GM19023 (cell line): Measurements from ENCODE around the gene PRKCD.
A peak's percentile ranks its signal among the peaks of the same experiment; 100 is the strongest.

Source experiments
- ATAC-seq: cut with Tn5 transposase; IDR thresholded peaks from one replicate; pipeline ENCODE4 v1.9.1; 2021; ENCODE audit warnings: mild to moderate bottlenecking, moderate library complexity; ENCODE audit not compliant: unreplicated experiment

Gene PRKCD

DNA sequence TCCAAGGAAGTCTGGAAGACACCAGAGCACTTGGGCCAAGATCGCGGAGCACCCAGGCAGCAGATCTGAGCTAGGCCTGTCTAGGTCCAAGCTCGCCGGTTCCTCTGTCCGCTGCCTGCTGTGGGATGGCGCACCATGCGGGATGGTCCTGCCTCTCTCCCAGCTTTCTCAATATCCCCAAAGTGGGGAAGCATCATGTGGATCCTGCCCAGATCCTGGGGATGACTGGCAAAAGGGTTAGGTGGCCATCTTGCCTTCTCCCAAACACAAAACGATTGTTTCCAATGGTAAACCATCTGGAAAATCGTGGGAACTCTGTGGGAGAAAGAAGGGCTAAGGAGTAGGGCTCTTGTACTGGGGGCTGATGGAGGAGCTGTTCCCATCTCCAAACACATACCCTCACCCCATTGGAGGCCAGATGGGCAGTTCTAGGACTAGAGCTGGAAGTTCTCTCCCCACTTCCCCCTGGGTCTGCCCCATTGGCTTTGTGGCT lies 8.9 kb downstream of the PRKCD start:
- ATAC-seq = no peak

DNA sequence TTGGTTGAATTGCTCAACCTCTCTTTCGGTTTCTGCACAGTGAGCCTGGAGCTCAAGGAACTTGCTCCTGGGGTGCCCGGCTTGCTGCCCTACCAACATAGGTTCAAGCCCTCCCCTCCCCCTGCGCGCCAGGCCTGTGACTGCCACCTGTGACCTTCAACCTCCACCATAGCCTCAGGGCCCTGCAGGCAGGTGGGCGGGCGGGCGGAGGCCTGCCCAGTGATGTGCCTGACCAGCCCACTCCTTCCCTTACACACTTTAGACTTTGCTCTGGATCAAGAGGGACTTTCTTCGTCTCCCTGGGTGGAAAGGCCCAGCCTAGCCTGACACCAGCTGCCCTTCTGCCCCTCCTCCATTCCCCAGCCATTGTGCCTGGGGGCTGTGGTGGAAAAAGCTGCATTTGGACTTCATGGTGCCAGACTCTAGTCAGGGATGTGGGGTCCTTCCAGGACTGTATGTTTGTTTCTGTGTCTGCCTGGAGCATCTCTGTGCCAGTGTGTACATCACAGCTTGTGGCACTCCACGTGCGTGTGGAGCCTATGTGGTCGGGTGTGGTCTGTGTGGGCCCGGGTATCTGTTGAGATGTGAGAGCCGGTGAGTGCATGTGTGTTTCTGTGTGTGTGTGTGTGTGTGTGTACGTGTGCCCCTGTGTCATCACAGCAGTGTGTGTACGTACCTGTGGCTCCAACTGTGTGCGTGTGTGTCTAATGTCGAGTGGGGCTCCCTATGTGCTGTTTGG lies 9.5 kb downstream of the PRKCD start:
- ATAC-seq = peak; percentile 41

DNA sequence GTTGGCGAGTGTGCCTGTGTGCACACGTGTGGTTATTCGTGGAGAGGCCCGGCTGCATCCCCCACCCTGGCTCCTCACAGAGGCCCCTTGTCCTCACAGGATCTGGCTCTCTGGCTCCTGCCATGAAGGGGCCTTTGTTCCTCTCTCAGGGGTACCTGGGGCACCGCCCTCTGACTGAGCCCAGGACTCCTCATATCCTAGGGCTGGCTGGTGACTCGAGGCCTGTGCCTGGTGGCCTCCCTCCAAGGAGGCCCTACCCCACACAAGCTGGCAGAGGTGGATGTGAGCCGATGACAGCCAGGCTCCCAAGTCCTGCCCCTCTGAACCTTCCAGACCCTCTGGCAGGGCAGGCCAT lies 10.0 kb downstream of the PRKCD start:
- no peak for ATAC-seq

DNA sequence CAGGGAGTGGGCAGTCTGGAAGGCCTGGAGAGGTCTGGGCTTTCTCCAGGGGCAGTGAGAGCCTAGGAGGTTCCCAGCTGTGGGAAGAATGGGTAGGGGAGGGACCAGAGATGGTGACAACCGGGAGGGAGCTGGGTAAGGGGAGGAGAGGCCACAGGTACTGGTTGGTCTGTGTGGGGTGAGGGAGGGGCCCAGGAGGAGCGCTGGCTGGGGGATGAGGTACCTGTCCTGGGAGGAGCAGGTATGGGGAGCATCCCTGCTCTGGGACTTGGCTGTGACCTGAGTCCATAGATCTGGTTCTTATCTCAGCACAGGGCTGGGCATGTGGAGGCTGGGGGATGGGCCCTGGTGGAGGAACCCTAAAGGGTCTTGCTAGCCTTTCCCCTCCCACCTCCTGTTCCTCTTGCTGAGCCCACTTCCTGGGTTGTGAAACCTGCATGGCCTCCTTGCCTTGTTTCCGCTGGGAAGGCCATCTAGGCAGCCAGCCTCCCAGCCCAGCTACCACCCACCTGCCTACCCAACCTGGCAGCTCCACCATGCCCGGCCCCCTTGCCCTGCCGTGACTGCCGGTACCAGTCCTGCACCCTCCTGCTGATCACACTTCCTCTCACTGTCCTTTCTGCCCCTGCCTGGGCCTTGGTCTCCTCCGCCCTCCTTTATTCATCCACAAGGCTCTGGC lies 11.0 kb downstream of the PRKCD start:
- no peak for ATAC-seq

DNA sequence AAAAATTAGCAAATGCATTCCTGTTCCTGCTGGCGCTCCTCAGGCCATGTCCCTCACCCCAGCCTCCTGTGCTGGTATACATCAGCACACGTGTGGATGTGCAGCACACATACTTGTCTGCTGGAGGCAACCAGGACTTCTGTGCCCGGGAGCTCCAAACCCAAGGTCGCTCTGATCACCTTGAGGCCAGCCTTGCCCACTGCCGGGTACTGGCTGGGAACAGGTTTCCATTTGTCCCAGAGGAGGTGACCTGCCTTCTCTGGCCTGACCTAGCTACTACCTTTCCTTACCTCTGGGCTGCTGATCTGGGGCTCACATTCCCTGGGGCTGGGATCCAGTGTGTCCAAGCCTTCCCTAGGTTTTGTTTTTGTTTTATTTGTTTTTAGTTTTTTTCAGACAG lies 12.1 kb downstream of the PRKCD start:
- no peak for ATAC-seq

DNA sequence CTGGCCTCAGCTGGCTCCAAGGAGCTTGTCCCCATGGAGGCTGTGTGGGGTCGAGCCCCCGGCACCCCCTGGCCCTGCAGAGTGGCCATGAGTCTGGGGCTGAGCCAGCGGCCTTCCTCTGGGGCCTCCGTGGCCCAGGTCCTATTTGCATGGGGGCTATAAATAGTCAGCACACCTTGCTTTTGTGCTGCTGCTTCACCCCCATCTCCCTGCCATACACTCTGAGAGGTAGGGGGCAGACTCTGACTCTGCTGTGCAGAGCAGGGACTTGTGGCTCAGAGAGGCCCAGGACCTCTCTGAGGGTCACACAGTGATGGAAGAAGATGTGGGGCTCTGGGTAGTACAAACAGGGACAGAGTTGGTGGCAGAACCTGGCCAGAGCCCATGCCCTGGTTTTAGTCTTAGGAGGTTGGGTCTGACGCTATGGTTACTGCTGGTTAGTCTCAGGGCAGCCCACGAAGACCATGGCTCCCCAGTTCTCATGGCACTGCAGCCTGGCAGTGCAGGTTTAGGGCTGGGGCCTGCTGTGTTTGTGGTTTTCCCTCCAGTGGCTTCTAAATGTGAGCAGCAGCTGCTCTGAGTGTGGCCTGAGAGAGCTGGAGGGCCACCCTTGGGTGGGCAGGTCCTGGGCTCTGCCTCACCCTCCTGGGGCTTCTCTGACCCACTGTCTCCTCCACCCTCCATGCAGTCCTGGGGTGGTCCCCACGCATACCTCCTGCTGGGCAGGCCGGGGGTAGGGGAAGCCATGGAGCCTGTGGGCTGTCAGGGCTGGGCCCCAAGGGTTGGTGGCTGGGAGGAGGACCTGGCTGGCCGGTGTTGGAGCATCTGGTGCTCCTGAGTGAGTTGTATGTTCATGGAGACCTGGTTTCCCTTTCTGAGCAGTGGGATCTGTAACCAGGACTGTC lies 13.6 kb downstream of the PRKCD start:
- peak; percentile 48 for ATAC-seq

DNA sequence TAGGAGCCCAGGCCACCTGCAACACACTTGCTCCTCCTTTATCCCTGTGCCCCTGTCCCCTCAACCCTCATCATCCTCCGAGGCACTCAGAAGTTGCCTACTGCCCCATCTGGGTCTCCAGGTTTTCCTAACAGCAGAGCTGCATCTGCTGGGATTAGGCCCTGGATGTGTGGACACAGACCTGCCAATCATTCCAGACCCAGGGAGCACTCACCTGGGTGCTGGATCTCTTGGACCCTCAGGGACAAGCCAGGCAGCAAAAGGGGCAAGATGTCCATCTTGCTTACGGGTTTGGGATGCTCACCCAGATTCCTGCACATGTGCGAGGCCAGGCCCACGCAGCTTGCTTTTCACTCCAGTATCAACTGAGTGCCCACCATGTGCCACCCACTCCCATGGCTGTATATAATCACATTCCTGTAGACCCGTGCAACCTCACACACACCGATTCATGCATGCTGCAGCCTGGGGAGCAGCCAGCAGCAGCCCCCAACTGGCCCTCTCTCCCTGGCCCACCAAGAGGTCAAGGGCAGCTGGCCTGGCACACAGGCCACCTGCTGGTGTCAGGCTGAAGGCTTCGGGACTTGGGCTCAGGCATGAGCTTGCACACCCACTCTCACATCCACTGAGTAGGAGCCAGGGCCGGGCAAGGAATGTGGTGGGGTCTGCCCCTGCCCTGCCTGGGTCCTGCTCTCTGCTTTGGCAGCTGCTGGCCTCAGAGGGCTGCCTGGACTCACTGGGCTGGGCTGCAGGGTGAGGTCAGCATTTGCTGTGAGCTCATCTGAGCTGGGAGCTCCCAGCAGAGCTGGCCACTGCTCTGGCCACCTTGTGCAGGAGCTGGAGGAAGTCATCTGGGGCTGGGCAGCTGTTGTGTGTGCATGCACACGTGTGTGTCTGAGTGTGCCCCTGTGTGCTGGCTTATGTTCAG lies 14.9 kb downstream of the PRKCD start:
- no peak for ATAC-seq

DNA sequence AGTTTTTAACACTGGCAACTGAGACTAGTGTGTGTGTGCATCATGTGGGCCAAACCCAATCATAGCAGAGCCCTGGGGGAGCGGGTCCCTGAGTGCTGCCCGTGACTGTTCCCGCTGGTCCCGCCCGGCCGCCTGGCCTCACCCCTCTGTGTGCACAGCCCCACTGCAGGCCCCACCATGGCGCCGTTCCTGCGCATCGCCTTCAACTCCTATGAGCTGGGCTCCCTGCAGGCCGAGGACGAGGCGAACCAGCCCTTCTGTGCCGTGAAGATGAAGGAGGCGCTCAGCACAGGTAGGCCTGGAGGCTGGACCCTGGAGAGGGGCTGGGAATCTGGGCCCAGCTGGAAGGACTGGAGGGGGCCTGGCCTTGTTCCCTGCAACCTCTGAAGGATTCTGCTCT lies 17.2 kb downstream of the PRKCD start:
- no peak for ATAC-seq

DNA sequence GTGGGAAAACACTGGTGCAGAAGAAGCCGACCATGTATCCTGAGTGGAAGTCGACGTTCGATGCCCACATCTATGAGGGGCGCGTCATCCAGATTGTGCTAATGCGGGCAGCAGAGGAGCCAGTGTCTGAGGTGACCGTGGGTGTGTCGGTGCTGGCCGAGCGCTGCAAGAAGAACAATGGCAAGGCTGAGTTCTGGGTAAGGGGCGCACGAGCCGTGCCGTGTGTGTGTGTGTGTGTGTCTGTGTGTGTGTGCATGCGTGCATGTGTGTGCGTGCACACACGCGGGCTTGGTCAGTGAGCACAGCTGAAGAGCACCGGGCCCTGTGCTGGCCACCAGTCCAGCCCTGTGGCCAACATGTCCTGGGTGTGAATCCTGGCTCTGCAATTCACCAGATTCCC lies 18.6 kb downstream of the PRKCD start:
- ATAC-seq = no peak

DNA sequence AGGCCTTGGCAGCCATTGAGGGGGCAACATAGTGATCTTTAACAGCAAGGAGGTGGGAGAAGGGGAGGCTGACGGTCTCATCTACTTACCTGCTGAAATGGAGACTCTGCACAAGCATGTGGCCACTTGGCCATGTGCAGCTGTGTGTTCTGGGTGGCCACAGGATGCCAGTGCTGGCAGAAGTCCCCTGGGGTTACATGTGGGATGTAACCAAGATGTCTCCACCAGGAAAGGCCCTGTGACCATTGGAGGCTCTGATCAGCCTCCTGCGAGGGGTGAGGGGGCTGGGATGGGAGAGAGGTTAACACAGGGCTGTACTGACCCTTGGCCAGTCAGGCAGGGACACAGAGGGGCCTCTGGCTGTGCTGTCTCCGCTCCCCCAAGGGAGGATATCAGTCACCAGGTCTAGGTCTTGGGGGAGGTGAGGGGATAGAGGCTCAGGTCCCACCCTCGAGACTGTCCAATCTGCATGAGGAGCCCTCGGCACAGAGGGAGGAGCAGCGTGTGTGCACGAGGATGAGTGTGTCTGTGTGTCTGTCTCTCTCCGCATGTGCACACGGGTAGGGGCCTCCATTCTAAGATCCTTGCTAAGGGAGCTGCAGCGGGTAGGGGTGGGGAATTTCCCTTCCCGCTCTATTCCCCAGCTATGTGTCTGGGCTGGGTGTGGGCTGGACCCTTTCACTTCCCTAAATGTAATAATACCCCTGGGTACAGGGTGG lies 19.5 kb downstream of the PRKCD start:
- ATAC-seq = peak; percentile 88

DNA sequence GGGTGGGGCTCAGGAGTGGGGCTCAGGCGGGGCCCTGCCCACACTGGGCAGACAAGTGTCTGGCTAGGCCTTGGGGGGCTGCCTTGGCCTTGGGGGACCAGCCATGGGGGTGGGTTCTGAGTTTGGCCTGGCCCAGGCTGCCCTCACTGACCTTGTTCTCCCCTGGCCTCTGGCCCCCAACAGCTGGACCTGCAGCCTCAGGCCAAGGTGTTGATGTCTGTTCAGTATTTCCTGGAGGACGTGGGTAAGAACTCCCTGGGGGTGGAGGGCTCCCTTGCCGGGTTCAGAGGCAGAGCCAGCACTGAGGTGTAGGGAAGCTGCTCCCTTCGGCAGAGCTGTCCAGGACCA lies 20.0 kb downstream of the PRKCD start:
- peak; percentile 11 for ATAC-seq

DNA sequence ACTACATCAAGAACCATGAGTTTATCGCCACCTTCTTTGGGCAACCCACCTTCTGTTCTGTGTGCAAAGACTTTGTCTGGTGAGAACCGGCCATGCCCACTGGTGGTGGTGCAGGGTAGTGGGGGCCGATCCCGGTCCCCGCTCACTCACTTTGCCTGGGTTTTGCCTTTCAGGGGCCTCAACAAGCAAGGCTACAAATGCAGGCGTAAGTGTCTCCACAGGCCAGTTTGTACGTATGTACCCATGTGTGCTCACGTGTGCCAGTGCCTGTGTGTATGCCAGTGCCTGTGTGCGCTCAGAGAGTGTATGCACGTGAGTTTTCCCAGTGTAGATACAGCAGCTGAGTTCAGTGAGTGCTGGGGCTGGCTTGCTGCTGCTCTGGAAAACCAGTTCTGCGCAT lies 20.5 kb downstream of the PRKCD start:
- ATAC-seq = no peak

DNA sequence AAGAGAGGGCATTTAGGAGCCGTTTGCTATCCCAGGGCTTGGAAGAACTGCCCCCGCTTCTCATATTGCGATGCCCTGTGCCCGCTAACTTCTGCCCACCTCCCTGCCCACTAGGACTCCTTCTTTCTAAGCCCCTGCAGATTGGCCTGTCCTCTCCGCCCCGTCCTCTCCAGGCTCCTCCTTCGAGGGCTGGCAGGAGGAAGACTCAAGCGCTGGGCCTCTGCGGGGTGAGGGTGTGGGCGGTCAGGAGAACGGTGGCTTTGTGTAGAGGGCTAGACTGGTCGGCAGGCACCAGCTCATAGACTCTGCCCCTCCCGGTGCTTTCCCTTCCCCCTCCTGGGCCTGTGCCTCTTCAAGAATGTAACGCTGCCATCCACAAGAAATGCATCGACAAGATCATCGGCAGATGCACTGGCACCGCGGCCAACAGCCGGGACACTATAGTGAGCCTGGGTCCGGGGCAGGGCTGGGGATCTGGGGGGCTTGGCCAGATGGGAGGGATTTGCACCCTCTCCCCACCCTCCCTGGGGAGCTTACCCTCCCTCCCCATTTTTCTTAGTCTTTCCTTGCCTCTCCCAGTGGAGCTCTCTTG lies 21.9 kb downstream of the PRKCD start:
- ATAC-seq = no peak

DNA sequence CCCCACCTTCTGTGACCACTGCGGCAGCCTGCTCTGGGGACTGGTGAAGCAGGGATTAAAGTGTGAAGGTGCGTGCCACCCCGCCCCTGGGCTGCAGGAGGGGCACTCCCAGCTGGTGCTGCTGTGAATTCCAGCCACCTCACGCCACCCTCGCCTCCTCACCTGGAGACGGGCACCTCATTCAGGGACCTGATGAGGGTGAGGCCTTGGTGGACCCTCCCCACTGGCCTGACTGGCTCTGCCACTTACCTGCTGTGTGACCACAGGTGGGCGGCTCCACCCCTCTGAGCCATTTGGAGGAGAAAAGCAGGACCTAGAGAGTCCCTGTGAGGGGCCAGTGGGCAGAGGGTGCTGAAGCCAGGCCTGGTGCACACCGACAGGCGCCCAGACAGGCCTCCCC lies 22.5 kb downstream of the PRKCD start:
- no peak for ATAC-seq

DNA sequence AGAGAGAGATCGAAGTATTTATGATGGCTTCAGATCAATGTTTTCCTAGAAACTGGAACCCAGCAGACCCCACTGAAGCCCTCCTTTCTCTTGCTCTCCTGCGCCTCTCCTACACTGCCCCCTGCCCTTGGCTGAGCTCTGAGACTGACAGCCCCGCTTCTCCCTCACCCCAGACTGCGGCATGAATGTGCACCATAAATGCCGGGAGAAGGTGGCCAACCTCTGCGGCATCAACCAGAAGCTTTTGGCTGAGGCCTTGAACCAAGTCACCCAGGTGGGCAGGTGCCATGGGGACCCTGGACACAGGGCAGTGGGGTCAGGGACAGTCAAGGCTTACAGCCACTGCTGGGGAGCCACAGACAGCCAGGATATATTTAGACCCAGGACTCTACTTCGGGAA lies 23.7 kb downstream of the PRKCD start:
- ATAC-seq = no peak

DNA sequence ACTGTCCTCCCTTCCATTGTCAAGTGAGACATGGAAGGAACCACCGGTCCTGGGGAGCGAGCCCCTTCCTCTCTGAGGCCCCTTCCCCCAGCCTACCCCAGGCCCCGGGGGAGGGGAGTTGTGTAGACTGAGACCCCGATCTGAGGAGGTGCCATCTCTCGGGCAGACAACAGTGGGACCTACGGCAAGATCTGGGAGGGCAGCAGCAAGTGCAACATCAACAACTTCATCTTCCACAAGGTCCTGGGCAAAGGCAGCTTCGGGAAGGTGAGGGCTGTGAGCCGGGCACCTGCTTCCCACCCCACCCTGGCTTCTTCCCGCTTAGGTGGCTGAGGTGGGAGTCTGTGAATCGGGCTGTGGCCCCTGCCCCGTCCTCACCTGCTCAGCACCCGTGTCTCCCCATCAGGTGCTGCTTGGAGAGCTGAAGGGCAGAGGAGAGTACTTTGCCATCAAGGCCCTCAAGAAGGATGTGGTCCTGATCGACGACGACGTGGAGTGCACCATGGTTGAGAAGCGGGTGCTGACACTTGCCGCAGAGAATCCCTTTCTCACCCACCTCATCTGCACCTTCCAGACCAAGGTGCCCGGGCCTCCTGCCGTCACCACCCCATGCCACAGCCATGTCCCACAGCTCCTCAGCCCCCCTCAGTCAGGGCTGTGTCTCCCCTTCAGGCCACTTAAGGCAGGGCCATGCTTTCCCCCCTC lies 24.9 kb downstream of the PRKCD start:
- no peak for ATAC-seq

DNA sequence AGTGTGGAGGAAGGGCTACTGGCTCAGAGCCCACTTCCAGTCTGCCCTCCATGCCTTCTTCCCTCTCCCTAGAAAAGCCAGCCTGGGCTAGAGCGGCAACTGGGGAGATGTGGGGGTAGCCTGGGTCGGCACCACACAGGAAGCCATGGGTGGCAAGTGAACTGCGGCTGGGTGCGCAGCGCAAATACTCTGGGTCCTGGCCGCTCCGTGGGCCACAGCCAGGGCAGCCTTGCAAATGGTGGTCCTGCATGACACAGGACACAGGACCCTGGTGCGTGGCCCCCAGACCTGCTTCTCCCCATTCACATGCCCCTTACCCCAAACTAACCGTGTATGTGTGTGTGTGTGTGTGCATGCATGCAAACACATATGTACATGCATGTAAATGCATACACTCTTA lies 25.7 kb downstream of the PRKCD start:
- no peak for ATAC-seq

DNA sequence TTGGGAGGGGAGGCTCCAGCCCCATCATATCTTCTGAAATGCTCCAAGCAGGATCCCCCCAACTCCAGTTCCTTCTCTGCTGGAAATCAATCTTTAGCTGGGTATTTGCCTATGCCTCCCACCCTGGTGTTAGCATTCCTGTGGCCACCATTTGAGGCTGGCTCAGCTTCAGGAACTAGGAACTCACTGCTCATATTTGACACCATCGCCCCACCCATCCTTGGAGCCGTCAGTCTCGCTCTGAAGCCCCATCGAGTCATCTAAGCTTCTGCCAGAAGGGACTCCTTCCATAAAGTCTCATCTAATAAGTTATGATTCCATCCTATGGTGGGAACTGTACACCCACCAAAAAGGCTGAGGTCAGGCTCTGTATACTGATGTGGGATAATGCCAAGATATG lies 26.4 kb downstream of the PRKCD start:
- ATAC-seq = no peak

DNA sequence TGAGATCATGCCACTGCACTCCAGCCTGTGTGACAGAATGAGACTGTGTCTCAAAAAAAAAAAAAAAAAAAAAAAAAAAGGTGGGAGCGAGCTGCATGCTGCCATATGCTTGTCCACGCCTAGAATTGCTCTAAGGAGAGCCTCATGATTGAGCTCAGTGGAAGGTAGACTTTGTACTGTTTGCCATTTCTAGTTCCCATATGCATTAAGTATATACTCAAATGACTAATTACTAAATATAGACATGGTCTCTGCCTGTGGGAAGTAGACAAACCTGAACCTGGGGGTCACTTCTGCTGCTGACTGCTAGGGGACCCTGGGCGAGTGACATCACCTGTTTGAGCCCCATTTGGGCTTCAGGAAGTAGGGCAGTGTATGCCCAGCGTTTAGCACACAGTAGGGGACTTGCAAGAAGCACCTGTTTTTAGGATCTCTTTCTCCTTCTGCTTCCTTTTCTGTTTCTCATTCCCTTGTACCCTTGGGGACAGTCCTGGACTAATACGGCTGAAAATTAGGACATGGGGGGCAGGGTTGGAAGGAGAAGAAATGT lies 27.2 kb downstream of the PRKCD start:
- no peak for ATAC-seq
